Measurements from ENCODE around the gene DUSP8. TPM values are rescaled to one million over a fixed set of nuclear protein-coding genes. Genes with fewer than 3 reads are reported as not detected.
"Not testable (repeated sequence)": the region's sequence is repeated elsewhere in the genome, so short reads cannot be mapped to it uniquely, and the experiment has no call there.

DUSP8 gene
- total and polyA plus RNA-seq, 2 donors: 0.85 to 6.8 TPM

DNA sequence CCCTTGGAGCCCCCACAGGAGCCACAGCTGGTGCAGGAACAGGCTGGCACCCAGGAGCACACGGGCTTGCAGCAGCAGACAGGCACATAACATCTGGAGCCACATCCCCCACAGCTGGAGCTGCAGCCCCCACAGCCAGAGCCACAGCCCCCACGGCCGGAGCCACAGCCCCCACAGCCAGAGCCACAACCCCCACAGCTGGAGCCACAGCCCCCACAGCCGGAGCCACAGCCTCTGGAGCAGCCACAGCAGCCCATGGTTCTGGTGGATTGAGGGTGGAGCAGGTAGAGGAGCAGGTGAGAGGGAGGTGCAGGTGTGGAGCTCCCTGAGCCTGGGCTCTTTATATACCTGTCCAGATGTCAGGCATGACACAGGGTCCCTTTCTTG lies 25.9 kb upstream of the DUSP8 start, which contains the start of gene KRTAP5-2:
Gene KRTAP5-2 (minus strand): TSS at position 301 of the 387 bp plus-strand sequence. CDS start 44 bp downstream, at position 257.
- 66% methylated on average over 4 of the region's 4 CpGs for WGBS
- Histone ChIP-seq H3K4me3 (ENCODE audit: low read depth, low read length) (no peak within 1 kb of the TSS), H3K4me1 (ENCODE audit: insufficient read depth) (no peaks in the 10 kb centered on the region), H3K36me3 (ENCODE audit: insufficient read depth) (no peaks in the 10 kb centered on the region), H3K27ac (ENCODE audit: low read depth) (no peak within 1 kb of the TSS)
- DNase-seq (ENCODE audit: extremely low spot score): no peak

DNA sequence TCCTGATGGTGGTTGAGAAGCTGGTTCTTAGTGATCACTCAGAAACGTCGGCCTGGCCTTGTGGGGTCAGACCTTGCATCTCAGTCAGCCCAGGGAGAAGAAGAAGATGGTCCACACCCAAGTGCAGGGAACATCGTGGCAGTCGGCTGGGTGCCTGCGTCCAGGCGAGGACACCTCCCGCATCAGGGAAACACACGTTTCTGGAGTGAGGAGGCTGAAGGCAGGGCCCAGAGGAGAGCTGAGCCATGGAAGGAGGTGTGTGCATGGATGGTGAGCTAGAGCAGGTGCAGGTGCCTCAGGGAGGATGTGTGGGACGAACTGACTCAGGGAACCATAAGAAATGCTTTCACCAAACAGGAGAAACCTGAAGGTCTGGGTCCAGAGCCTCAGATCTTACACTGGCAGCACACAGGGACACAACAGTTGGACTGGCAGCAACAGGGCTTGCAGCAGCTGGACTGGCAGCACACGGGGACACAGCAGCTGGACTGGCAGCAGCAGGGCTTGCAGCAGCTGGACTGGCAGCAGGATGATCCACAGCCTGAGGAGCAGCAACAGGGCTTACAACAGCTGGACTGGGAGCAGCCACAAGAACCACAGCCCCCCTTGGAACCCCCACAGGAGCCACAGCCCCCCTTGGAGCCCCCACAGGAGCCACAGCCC lies 25.4 kb upstream of the DUSP8 start:
- Histone ChIP-seq H3K4me1 (ENCODE audit: insufficient read depth) (no peaks in the 10 kb centered on the region), H3K4me3 (ENCODE audit: low read depth, low read length) (no peak overlapping the region), H3K27ac (ENCODE audit: low read depth) (no peak overlapping the region), H3K36me3 (ENCODE audit: insufficient read depth) (no peaks in the 10 kb centered on the region)
- 81% methylated on average over 10 of the region's 10 CpGs for WGBS
- DNase-seq (ENCODE audit: extremely low spot score): no peak

DNA sequence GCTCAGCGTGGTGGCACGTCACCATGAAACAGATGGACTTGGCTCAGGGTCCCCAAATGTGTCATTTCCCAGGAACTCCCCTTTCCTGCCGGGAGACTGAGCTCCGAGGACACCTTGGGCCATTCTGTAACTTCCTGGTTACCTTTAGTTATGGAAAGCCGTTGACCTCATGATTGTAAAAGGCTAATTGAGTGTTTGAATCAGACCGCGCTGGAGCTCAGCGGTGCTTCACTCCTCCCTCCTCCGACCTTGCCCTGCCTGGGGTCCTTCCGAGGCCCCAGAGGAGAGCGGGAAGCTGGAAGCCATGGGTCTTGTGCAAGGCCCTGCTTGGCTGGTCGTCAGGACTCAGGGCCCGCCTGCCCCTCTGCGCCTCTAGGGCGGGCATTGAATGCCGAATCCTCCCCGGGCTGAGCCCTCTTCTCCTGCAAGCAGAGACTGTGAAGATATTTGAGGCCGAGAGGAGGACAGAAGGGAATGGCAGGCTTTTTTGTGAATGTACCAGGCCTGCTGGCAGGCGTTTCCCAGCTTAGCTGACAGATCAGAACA lies 24.6 kb upstream of the DUSP8 start:
- not testable (repeated sequence) for H3K36me3 ChIP-seq (ENCODE audit: insufficient read depth); DNase-seq (ENCODE audit: extremely low spot score); H3K4me1 ChIP-seq (ENCODE audit: insufficient read depth); H3K27ac ChIP-seq (ENCODE audit: low read depth); H3K4me3 ChIP-seq (ENCODE audit: low read depth, low read length)
- WGBS: 54% methylated on average over 19 of the region's 19 CpGs

DNA sequence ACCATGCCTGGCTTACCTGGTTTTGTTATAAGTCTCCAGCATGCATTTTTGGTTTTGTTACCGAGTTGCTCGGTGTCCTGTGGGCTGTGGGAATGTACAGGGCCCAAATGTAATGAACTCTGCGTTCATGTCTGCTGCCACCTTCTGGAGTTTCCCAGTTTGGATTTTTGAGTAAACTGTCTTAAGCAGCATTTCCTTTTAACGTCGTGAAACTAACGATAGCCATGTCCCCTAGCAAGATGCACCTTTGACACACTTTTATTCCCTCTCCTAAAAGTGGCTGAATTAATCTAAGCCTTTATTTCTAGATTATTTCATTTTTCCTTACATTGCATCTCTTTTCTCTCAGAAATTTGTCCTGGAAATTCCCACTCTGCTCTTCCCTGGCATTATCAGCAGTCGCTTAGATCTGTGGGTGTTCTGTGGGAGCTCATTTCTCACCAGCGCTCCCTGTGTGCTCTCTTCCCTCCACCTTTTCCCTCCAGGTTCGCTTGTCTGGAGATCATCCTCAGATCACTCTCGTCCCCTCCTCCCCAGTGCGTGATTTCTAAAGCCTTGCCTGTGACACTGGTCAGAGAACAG lies 24.0 kb upstream of the DUSP8 start:
- not testable (repeated sequence) for H3K4me1 ChIP-seq (ENCODE audit: insufficient read depth); H3K4me3 ChIP-seq (ENCODE audit: low read depth, low read length); DNase-seq (ENCODE audit: extremely low spot score); H3K36me3 ChIP-seq (ENCODE audit: insufficient read depth); H3K27ac ChIP-seq (ENCODE audit: low read depth)
- WGBS: 41% methylated on average over 11 of the region's 11 CpGs

DNA sequence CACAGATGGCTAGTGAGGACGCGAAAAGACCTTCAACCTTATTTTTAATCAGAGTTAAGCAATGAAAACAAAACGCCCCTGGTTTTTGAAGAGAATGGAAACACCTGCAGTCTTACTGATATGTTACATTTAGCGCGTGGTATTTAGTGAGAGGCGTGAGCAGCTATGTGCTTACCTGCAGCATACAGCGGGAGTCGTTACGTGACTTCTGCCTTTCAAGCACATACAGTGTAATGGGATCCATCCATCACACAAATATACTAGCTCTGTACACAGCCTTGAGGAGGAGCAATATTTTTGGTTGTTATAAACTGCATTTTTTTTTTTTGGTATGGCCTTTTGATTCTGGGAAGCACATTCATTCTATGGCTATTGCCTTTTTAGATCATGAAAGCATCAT lies 20.6 kb upstream of the DUSP8 start:
- no peak for DNase-seq (ENCODE audit: extremely low spot score)
- no peaks in the 10 kb centered on the region for H3K36me3 ChIP-seq (ENCODE audit: insufficient read depth)
- no peaks in the 10 kb centered on the region for H3K4me1 ChIP-seq (ENCODE audit: insufficient read depth)
- H3K27ac ChIP-seq (ENCODE audit: low read depth): no peak overlapping the region
- WGBS: 79% methylated on average over 9 of the region's 9 CpGs
- H3K4me3 ChIP-seq (ENCODE audit: low read depth, low read length): no peak overlapping the region

DNA sequence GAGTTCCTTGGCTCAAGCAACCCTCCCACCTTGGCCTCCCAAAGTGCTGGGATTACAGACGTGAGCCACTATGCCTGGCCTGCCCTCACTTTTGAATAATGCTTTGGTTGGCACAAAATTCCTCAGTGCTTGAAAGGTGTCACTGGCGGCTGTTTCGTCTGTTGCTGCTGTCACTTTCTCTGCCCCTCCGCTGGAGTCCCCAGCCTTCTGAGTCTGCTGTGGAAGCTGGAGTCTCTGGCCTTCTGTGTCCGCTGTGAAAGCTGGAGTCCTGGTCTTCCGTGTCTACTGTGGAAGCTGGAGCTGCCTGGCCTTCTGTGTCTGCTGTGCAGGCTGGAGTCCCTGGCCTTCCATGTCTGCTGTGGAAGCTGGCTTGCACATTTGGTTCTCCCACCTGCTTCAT lies 17.9 kb upstream of the DUSP8 start:
- DNase-seq (ENCODE audit: extremely low spot score): no peak

DNA sequence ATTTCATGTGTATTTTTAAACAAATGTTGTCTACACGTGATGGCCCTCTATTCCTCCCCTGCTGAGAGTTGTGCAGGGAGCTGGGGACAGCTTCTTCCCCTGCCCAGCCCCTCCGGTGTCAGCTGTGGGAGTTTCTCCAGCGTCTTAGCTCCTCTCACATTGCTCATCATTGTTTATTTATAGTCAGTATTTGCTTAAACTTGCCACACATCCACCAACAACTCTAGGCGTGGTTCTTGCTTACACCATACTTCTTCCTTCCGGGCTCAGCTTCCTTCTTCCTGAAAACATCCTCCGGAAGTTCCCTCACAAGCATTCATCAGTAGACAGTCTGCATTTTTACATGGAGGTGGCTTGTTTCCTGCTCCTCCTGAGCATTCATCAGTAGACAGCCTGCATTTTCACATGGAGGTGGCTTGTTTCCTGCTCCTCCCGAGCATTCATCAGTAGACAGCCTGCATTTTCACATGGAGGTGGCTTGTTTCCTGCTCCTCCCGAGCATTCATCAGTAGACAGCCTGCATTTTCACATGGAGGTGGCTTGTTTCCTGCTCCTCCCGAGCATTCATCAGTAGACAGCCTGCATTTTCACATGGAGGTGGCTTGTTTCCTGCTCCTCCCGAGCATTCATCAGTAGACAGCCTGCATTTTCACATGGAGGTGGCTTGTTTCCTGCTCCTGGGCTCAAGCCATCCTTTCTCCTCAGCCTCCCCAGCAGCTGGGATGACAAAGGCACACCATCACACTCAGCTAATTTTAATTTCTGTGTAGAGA lies 17.3 kb upstream of the DUSP8 start:
- not testable (repeated sequence) for H3K4me3 ChIP-seq (ENCODE audit: low read depth, low read length); H3K27ac ChIP-seq (ENCODE audit: low read depth); H3K4me1 ChIP-seq (ENCODE audit: insufficient read depth); H3K36me3 ChIP-seq (ENCODE audit: insufficient read depth); DNase-seq (ENCODE audit: extremely low spot score)
- 36% methylated on average over 8 of the region's 10 CpGs for whole genome bisulfite sequencing

More for the DNA sequence above, 17.9 kb upstream of the DUSP8 start:
- H3K36me3 ChIP-seq (ENCODE audit: insufficient read depth): no peaks in the 10 kb centered on the region
- H3K4me3 ChIP-seq (ENCODE audit: low read depth, low read length): no peak overlapping the region
- 93% methylated on average over 6 of the region's 6 CpGs for WGBS
- H3K4me1 ChIP-seq (ENCODE audit: insufficient read depth): no peaks in the 10 kb centered on the region
- no peak overlapping the region for H3K27ac ChIP-seq (ENCODE audit: low read depth)

DNA sequence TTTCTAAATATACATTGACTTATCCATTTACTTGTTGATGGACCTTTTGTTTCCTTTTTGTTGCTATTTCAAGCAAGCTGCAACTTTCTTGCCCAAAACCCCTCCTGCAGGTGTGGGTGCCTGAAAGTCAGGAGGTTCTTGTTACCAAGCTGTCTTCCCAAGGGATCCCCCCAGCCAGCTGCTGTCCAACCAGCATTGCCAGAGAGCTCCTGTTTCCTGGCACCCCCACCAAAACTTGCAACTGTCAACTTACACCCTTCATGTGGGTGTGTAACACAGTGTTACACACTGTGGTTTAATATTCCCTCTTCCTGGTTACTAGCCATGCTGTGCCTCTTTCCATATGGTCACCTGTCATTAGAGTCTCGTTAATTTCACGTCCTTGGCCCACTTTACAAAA lies 14.6 kb upstream of the DUSP8 start:
- H3K4me1 ChIP-seq (ENCODE audit: insufficient read depth): no peaks in the 10 kb centered on the region
- H3K27ac ChIP-seq (ENCODE audit: low read depth): no peak overlapping the region
- 65% methylated on average over 2 of the region's 2 CpGs for WGBS
- no peak overlapping the region for H3K4me3 ChIP-seq (ENCODE audit: low read depth, low read length)
- no peaks in the 10 kb centered on the region for H3K36me3 ChIP-seq (ENCODE audit: insufficient read depth)
- DNase-seq (ENCODE audit: extremely low spot score): no peak

DNA sequence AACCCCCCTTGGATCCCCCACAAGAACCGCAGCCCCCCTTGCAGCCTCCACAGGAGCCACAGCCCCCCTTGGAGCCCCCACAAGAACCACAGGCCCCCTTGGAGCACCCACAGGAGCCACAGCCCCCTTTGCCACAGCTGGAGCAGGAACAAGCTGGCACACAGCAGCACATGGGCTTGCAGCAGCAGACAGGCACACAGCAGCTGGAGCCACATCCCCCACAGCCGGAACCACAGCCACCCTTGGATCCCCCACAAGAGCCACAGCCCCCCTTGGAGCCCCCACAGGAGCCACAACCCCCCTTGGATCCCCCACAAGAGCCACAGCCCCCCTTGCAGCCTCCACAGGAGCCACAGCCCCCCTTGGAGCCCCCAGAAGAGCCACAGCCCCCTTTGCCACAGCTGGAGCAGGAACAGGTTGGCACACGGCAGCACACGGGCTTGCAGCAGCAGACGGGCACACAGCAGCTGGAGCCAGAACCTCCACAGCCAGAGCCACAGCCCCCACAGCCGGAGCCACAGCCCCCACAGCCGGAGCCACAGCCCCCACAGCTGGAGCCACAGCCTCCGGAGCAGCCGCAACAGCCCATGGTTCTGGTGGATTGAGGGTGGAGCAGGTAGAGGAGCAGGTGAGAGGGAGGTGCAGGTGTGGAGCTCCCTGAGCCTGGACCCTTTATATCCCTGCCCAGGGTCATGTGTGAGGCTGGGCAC lies 12.7 kb upstream of the DUSP8 start, which contains the start of gene KRTAP5-1:
Gene KRTAP5-1 (minus strand): TSS at position 623 of the 710 bp plus-strand sequence. CDS start 34 bp downstream, at position 589.
- H3K27ac ChIP-seq (ENCODE audit: low read depth); H3K4me1 ChIP-seq (ENCODE audit: insufficient read depth); H3K36me3 ChIP-seq (ENCODE audit: insufficient read depth); DNase-seq (ENCODE audit: extremely low spot score); H3K4me3 ChIP-seq (ENCODE audit: low read depth, low read length): not testable (repeated sequence)
- WGBS: 69% methylated on average over 9 of the region's 9 CpGs

DNA sequence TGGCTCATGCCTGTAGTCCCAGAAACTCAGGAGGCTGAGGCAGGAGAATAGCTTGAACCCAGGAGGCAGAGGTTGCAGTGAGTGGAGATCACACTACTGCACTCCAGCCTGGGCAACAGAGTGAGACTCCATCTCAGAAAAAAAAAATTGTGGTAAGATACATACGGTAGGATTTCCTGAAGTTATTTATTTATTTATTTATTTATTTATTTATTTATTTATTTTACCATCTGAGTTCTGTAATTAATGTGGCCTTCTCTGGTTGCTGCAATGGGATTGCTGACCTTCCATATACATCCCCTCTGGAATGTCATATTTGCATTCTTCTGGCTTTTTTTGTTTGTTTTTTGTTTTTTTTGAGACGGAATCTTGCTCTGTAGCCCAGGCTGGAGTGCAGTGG lies 10.8 kb upstream of the DUSP8 start:
- WGBS: 68% methylated on average over 2 of the region's 2 CpGs
- H3K36me3 ChIP-seq (ENCODE audit: insufficient read depth); H3K4me1 ChIP-seq (ENCODE audit: insufficient read depth); H3K27ac ChIP-seq (ENCODE audit: low read depth); H3K4me3 ChIP-seq (ENCODE audit: low read depth, low read length); DNase-seq (ENCODE audit: extremely low spot score): not testable (repeated sequence)

DNA sequence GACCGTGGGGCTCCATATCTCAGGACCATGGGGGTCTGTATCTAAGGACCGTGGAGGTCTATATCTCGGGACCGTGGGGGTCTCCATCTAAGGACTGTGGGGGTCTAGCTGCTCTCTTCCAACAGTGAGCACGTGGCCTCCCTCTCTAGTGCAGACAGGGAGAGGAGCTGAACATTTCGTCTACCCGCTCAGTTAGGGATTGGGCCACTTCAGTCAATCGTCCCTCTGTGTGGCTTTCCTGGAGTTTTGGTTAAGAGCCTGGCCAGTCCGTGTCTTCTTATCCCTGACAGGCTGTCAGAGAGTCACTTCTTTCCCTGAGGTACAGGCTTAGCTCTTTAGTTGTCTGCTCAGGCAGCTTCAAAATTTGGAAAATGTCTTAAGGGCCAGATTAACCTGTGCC lies 9.9 kb upstream of the DUSP8 start:
- H3K36me3 ChIP-seq (ENCODE audit: insufficient read depth): no peaks in the 10 kb centered on the region
- no peak overlapping the region for H3K4me3 ChIP-seq (ENCODE audit: low read depth, low read length)
- no peaks in the 10 kb centered on the region for H3K4me1 ChIP-seq (ENCODE audit: insufficient read depth)
- no peak overlapping the region for H3K27ac ChIP-seq (ENCODE audit: low read depth)
- WGBS: 86% methylated on average over 9 of the region's 9 CpGs
- DNase-seq (ENCODE audit: extremely low spot score): no peak

DNA sequence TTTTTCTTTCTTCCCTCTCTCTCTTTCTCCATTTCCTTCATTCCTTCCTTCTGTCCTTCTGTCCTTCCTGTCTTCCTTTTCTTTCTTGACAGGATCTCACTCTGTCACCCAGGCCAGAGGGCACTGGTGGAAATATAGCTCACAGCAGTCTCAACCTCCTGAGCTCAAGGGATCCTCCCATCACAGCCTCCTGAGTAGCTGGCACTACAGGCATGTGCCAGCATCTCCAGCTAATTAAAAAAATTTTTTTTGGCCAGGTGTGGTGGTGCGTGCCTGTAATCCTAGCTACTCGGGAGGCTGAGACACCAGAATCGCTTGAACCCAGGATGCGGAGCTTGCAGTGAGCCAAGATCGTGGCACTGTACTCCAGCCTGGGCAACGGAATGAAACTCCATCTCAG lies 4.8 kb upstream of the DUSP8 start:
- WGBS: 77% methylated on average over 6 of the region's 6 CpGs
- Histone ChIP-seq H3K4me3 (ENCODE audit: low read depth, low read length) (no peak overlapping the region), H3K27ac (ENCODE audit: low read depth) (no peak overlapping the region), H3K36me3 (ENCODE audit: insufficient read depth) (no peaks in the 10 kb centered on the region), H3K4me1 (ENCODE audit: insufficient read depth) (no peaks in the 10 kb centered on the region)
- no peak for DNase-seq (ENCODE audit: extremely low spot score)

DNA sequence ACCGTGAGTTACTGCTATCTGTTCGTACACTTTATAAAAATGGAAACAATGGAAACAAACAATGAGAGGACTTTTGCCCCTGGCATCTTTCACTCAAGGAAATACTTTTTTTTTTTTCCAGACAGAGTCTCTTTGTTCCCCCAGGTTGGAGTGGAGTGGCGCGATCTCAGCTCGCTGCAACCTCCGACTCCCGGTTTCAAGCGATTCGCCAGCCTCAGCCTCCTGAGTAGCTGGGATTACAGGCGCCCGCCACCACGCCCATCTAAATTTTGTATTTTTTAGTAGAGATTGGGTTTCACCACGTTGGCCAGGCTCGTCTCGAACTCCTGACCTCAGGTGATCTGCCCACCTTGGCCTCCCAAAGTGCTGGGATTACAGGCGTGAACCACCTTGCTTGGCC lies 3.7 kb upstream of the DUSP8 start:
- H3K36me3 ChIP-seq (ENCODE audit: insufficient read depth); H3K4me3 ChIP-seq (ENCODE audit: low read depth, low read length); H3K27ac ChIP-seq (ENCODE audit: low read depth); DNase-seq (ENCODE audit: extremely low spot score); H3K4me1 ChIP-seq (ENCODE audit: insufficient read depth): not testable (repeated sequence)
- WGBS: 89% methylated on average over 16 of the region's 16 CpGs
